GM12875 (cell line): Measurements from ENCODE around the gene RAB14.
A peak's percentile ranks its signal among the peaks of the same experiment; 100 is the strongest.

ENCODE experiments used
- H3K4me3 ChIP-seq: one replicate; pipeline ENCODE4 v1.5.1; 2011; ENCODE audit warnings: low read depth, low read length, control low read depth
- CTCF ChIP-seq: IDR thresholded peaks from 2 replicates; pipeline ENCODE4 v1.5.1; 2011; ENCODE audit warnings: low read depth, mild to moderate bottlenecking, control low read depth, inconsistent platforms, low read length, moderate library complexity, borderline replicate concordance; ENCODE audit not compliant: insufficient read depth

The RAB14 gene

GRCh38 chr9:121201738-121202533, at the start of gene RAB14:
Gene RAB14, minus strand, starts transcription at chr9:121201869. Its CDS starts 8,457 bp downstream, at chr9:121193412.
- peak within 1 kb of the TSS; percentile 88 for H3K4me3 ChIP-seq
- peak; percentile 66 for TF ChIP-seq CTCF

- TF ChIP-seq CTCF = no peak
Measured at GRCh38 chr9:121249563-121249962, 47.9 kb upstream of the RAB14 start.

GRCh38 chr9:121246821-121247561, 45.3 kb upstream of the RAB14 start:
- no peak for TF ChIP-seq CTCF
- H3K4me3 ChIP-seq = no peak overlapping the region

More at GRCh38 chr9:121249563-121249962, 47.9 kb upstream of the RAB14 start:
- H3K4me3 ChIP-seq = no peak overlapping the region

- H3K4me3 ChIP-seq = no peak overlapping the region
- TF ChIP-seq CTCF = no peak
Measured at GRCh38 chr9:121242959-121243346, 41.3 kb upstream of the RAB14 start.

GRCh38 chr9:121242219-121242958, 40.7 kb upstream of the RAB14 start:
- H3K4me3 ChIP-seq = no peak overlapping the region
- no peak for TF ChIP-seq CTCF

GRCh38 chr9:121240472-121241135, 38.9 kb upstream of the RAB14 start:
- no peak for TF ChIP-seq CTCF
- no peak overlapping the region for H3K4me3 ChIP-seq
